ENCODE data around the gene NUP88.

The NUP88 gene

GRCh38 chr17:5354310-5354709 lies 65.2 kb downstream of the NUP88 start:
- no peak for DNase-seq

DNA sequence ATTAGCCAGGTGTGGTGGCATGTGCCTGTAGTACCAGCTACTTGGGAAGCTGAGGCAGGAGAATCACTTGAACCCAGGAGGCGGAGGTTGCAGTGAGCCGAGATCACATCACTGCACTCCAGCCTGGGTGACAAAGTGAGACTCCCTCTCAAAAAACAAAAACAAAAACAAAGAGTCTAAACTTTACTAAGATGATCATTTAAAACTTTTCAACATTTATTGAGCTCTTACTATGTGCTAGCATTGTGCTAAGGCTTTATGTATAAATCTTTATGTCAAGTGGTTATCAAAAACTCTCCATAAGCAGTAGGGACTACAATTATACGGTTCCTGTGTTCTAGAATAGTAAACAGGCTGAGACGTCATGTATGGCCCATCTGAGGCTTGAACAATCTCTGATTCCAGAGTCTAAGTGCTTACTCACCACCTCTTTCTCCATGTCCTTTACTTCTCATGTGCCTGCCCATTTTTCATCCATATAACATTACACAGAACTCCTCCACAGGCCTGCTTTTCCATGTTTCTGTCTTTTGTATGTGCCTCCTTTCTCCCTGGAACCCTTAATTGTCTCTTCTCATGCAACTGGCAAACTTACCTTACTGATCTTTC lies 66.7 kb downstream of the NUP88 start:
- DNase-seq = no peak

DNA sequence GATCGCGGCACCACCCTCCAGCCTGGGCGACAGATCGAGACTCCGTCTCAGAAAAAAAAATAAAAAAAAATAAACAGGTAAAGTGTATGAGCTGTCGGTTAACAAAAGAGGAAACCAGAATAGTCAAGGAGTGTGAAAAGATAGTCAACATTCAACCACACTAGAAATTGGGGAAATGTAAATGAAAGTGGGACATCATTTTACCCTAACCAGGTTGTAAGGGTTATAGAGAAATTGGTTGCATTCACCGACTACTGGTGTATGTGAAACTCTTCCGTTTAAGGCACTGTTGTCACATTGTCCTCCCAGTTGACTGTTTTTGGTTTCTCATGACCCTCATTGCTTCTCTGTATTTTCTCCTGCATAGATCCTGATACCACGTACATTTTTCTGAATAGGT lies 74.5 kb downstream of the NUP88 start:
- DNase-seq = no peak
